Fibroblast of lung (primary cell): ENCODE data around the gene SGO2. TPM values are rescaled to one million over a fixed set of nuclear protein-coding genes. Genes with fewer than 3 reads are reported as not detected.

Source experiments
- DNase-seq, 2 donors: peaks; one replicate each; pipeline versions ENCODE4 v3.0.0 to v3.0.0-alpha.2; 2010; ENCODE audit warnings: low read depth in 2 of 2
- H2AFZ ChIP-seq: 2 replicates; pipeline ENCODE4 v1.5.1; 2012; ENCODE audit warnings: low read length, control low read depth, inconsistent platforms
- H3K27ac ChIP-seq: 2 replicates; pipeline ENCODE4 v1.5.1; 2011; ENCODE audit warnings: low read length, control low read depth; ENCODE audit not compliant: insufficient read depth
- H3K27me3 ChIP-seq: 2 replicates; pipeline ENCODE4 v1.5.1; 2011; ENCODE audit warnings: mild to moderate bottlenecking, low read length; ENCODE audit not compliant: control insufficient read depth, insufficient read depth
- H3K36me3 ChIP-seq: 2 replicates; pipeline ENCODE4 v1.5.1; 2011; ENCODE audit warnings: low read length; ENCODE audit not compliant: control insufficient read depth, insufficient read depth
- H3K4me1 ChIP-seq: 2 replicates; pipeline ENCODE4 v1.5.1; 2011; ENCODE audit warnings: low read length; ENCODE audit not compliant: control insufficient read depth, insufficient read depth; ENCODE audit errors: extremely low read depth
- H3K4me2 ChIP-seq: 2 replicates; pipeline ENCODE4 v1.5.1; 2011; ENCODE audit warnings: low read length, control low read depth; ENCODE audit not compliant: insufficient read depth; ENCODE audit errors: extremely low read depth
- H3K4me3 ChIP-seq, 4 experiments: fragments of 200-600 bp in 1 of 4; sonication (generic) in 1 of 4; replicated peaks in 1 of 4; 2 replicates each; pipeline ENCODE4 v1.5.1; 2011 to 2016; ENCODE audit warnings: low read length in 4 of 4, low read depth in 3 of 4, mild to moderate bottlenecking in 3 of 4, control low read depth in 2 of 4, inconsistent platforms in 1 of 4, mixed read lengths in 1 of 4; ENCODE audit not compliant: insufficient read depth in 1 of 4; ENCODE audit errors: control extremely low read depth in 1 of 4
- H3K79me2 ChIP-seq: 2 replicates; pipeline ENCODE4 v1.5.1; 2012; ENCODE audit warnings: mild to moderate bottlenecking, low read length, inconsistent platforms; ENCODE audit not compliant: control insufficient read depth, insufficient read depth
- H3K9ac ChIP-seq: 2 replicates; pipeline ENCODE4 v1.5.1; 2011; ENCODE audit warnings: mild to moderate bottlenecking, low read length, control low read depth; ENCODE audit not compliant: insufficient read depth
- H3K9me3 ChIP-seq: 2 replicates; pipeline ENCODE4 v1.5.1; 2012; ENCODE audit warnings: low read depth, low read length; ENCODE audit not compliant: control insufficient read depth, insufficient read depth
- H4K20me1 ChIP-seq: 2 replicates; pipeline ENCODE4 v1.5.1; 2011; ENCODE audit warnings: low read length; ENCODE audit not compliant: control insufficient read depth, insufficient read depth; ENCODE audit errors: extremely low read depth
- CTCF ChIP-seq, 2 donors: IDR thresholded peaks in 1 of 2; conservative IDR thresholded peaks in 1 of 2; 1 replicate in 1 of 2; 2 replicates in 1 of 2; pipeline ENCODE4 v1.5.1; 2011 to 2012; ENCODE audit warnings: low read length in 2 of 2, control low read depth in 1 of 2, inconsistent platforms in 1 of 2, low read depth in 1 of 2, mild to moderate bottlenecking in 1 of 2
- EZH2 ChIP-seq: IDR thresholded peaks from 2 replicates; pipeline ENCODE4 v1.5.1; 2012; ENCODE audit warnings: low read length, control low read depth, mild to moderate bottlenecking; ENCODE audit errors: missing control alignments
- polyA plus RNA-seq, 2 donors: library from polyadenylated mRNA; depleted of rRNA in 1 of 2; stranded (reverse) in 1 of 2; unstranded in 1 of 2; fragments of >200 nt; gene quantifications; 2 replicates each; pipeline ENCODE4 v1.2.1, GENCODE V29; 2011 to 2012; ENCODE audit warnings: missing spikeins in 1 of 2
- total RNA-seq: library from RNA; depleted of rRNA; stranded (reverse); fragments of >200 nt; gene quantifications from 2 replicates; pipeline ENCODE4 v1.2.1, GENCODE V29; 2014

The SGO2 gene
- total and polyA plus RNA-seq, 2 donors (not counting 1 experiment from before 2014, with no cell fraction given), result 5.4 to 6.9 TPM

GRCh38 chr2:200490001-200490400 is 36.0 kb upstream of the SGO2 start:
- no peak for TF ChIP-seq CTCF (conservative IDR thresholded peaks at IDR 0.05 in 1 of 2, IDR thresholded peaks at IDR 0.05 in 1 of 2; ENCODE audit: low read depth in 1 of 2, low read length in 2 of 2)
- TF ChIP-seq EZH2, result no peak
- Histone ChIP-seq H3K4me2 (no peak overlapping the region), H3K9ac (no peak overlapping the region), H3K79me2 (no peaks in the 10 kb centered on the region), H2AFZ (no peak overlapping the region), H3K4me1 (no peaks in the 10 kb centered on the region), H4K20me1 (no peaks in the 10 kb centered on the region), H3K27ac (no peak overlapping the region), H3K36me3 (no peaks in the 10 kb centered on the region), H3K4me3 (no peak overlapping the region), H3K9me3 (no peaks in the 10 kb centered on the region), H3K27me3 (no peaks in the 10 kb centered on the region)
- DNase-seq, result no peak

- H3K27me3 ChIP-seq, result no peaks in the 10 kb centered on the region
- H3K4me2 ChIP-seq, result no peak overlapping the region
- peak in 1 of 2 donors; percentile 24 for DNase-seq
- no peak for TF ChIP-seq CTCF (conservative IDR thresholded peaks at IDR 0.05 in 1 of 2, IDR thresholded peaks at IDR 0.05 in 1 of 2; ENCODE audit: low read depth in 1 of 2, low read length in 2 of 2)
- TF ChIP-seq EZH2, result no peak
- H3K4me3 ChIP-seq, result no peak overlapping the region
- no peak overlapping the region for H3K27ac ChIP-seq
- H4K20me1 ChIP-seq, result no peaks in the 10 kb centered on the region
- no peaks in the 10 kb centered on the region for H3K4me1 ChIP-seq
- peaks cover 2% of the 10 kb centered on the region for H3K36me3 ChIP-seq
- H3K9ac ChIP-seq, result no peak overlapping the region
- no peaks in the 10 kb centered on the region for H3K79me2 ChIP-seq
- H3K9me3 ChIP-seq, result no peaks in the 10 kb centered on the region
- no peak overlapping the region for H2AFZ ChIP-seq
Measured at GRCh38 chr2:200492656-200493055, 33.4 kb upstream of the SGO2 start.

GRCh38 chr2:200494048-200494447 is 32.0 kb upstream of the SGO2 start:
- no peaks in the 10 kb centered on the region for H3K9me3 ChIP-seq
- H3K4me2 ChIP-seq, result no peak overlapping the region
- no peaks in the 10 kb centered on the region for H3K4me1 ChIP-seq
- H3K27me3 ChIP-seq, result no peaks in the 10 kb centered on the region
- no peak overlapping the region for H3K9ac ChIP-seq
- DNase-seq, result no peak
- H4K20me1 ChIP-seq, result no peaks in the 10 kb centered on the region
- no peak overlapping the region for H2AFZ ChIP-seq
- H3K36me3 ChIP-seq, result peaks cover 2% of the 10 kb centered on the region
- H3K27ac ChIP-seq, result no peak overlapping the region
- no peak overlapping the region for H3K4me3 ChIP-seq
- TF ChIP-seq CTCF (conservative IDR thresholded peaks at IDR 0.05 in 1 of 2, IDR thresholded peaks at IDR 0.05 in 1 of 2; ENCODE audit: low read depth in 1 of 2, low read length in 2 of 2), result no peak
- TF ChIP-seq EZH2, result no peak
- no peaks in the 10 kb centered on the region for H3K79me2 ChIP-seq
